Transverse colon (tissue), 4 donors: ENCODE measurements around the gene C9orf40. TPM values are rescaled to one million over a fixed set of nuclear protein-coding genes. Genes with fewer than 3 reads are reported as not detected.

Experiments
- DNase-seq: peaks from one replicate; pipeline ENCODE4 v3.0.0-alpha.2; 2019
- H3K27ac ChIP-seq, 4 donors: fragments of 200-600 bp; sonication (generic); 2 replicates each; pipeline ENCODE4 v1.5.1; 2016 to 2018; ENCODE audit warnings: inconsistent platforms in 4 of 4
- H3K27me3 ChIP-seq: fragments of 200-600 bp; sonication (generic); 2 replicates; pipeline ENCODE4 v1.5.1; 2017; ENCODE audit warnings: inconsistent platforms
- H3K36me3 ChIP-seq, 4 donors: fragments of 200-600 bp; sonication (generic); 2 replicates each; pipeline ENCODE4 v1.5.1; 2017 to 2019; ENCODE audit warnings: inconsistent platforms in 4 of 4
- H3K4me1 ChIP-seq, 4 donors: fragments of 200-600 bp; sonication (generic); 2 replicates each; pipeline ENCODE4 v1.5.1; 2017 to 2020; ENCODE audit warnings: inconsistent platforms in 4 of 4
- H3K4me3 ChIP-seq, 4 donors: fragments of 200-600 bp; sonication (generic); 1 replicate in 1 of 4; 2 replicates in 3 of 4; pipeline versions ENCODE4 v1.5.1 to v1.6.1; 2017 to 2019; ENCODE audit warnings: inconsistent platforms in 4 of 4
- H3K9me3 ChIP-seq, 2 donors: fragments of 200-600 bp; sonication (generic); 2 replicates each; pipeline ENCODE4 v1.5.1; 2017 to 2019; ENCODE audit warnings: inconsistent platforms in 2 of 2
- EP300 ChIP-seq: sonication (generic); formaldehyde crosslinking; IDR thresholded peaks from one replicate; pipeline ENCODE4 v1.6.1; 2017; ENCODE audit warnings: antibody characterized with exemption, low read depth
- POLR2A ChIP-seq: fragments of 450-650 bp; IDR thresholded peaks from one replicate; pipeline ENCODE4 v1.6.1; 2016; ENCODE audit warnings: antibody characterized with exemption, mild to moderate bottlenecking, moderate library complexity
- POLR2AphosphoS5 ChIP-seq, 3 donors: sonication (generic); formaldehyde crosslinking; IDR thresholded peaks; one replicate each; pipeline ENCODE4 v1.6.1; 2016; ENCODE audit warnings: antibody characterized with exemption in 3 of 3
- WGBS, 2 donors: methylation state at CpG; one replicate each; pipeline ENCODE4 v1.1.5; 2018; ENCODE audit warnings: low coverage in 1 of 2; 5-methylcytosine and 5-hydroxymethylcytosine counted together
- in situ Hi-C, 4 donors: fragments of 200-750 bp; cut with MboI; loops; one replicate each; pipeline versions ENCODE4 v1.15.0 to v1.15.1; 2017; ENCODE audit warnings: low sequenced_read_pairs in 3 of 4, low pct_ligation_motif_present in 1 of 4, low pct_unique_long_range_greater_than_20kb in 1 of 4
- intact Hi-C: fragments of 100-400 bp; cut with DNase I; formaldehyde crosslinking; loops from one replicate; pipeline ENCODE4 v1.15.1; 2023; ENCODE audit warnings: low total_unique reads
- total RNA-seq, 4 donors: library from RNA; depleted of rRNA; stranded (reverse); fragments of >200 nt; gene quantifications; one replicate each; pipeline ENCODE4 v1.1.0, GENCODE V29; 2016
- TF ChIP-seq, protein P1 (sequence below), 5 experiments: fragments of 200-600 bp in 3 of 5; fragments of 450-650 bp in 2 of 5; sonication (generic) in 3 of 5; IDR thresholded peaks; 1 replicate in 2 of 5; 2 replicates in 3 of 5; pipeline ENCODE4 v1.5.1; 2016 to 2017; ENCODE audit warnings: antibody characterized with exemption in 5 of 5, inconsistent platforms in 3 of 5, mild to moderate bottlenecking in 2 of 5, moderate library complexity in 1 of 5

C9orf40 gene
- total RNA-seq, 4 donors from 2014 or later: 4.2 to 12.3 (median 10.6) TPM; not detected in 1

DNA sequence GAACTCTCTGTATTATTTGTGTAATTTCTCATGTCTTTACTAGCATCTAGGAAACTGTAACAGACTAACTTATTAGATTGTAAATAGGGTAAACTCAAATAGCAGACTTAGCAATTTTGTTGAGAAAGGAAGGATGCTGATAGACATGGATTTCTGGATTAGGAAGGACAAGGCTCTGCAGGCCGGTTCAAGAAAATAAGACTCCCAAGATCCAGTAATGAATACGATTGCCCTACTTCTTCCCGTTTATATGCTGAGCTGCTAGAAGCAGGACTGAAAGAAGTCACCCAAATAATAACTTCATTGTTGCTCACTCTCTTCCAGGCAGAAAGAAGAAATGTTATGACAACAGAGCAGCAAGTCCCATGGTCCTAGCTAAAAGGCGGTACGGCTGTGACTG lies 22.8 kb upstream of the C9orf40 start:
- WGBS, 2 donors: 98 to 100% methylated on average over 2 to 5 of the region's 5 CpGs
- Histone ChIP-seq H3K27me3 (no peaks in the 10 kb centered on the region), H3K27ac (no peak overlapping the region), H3K36me3 (peaks cover 0 to 3% (median 0%) of the 10 kb centered on the region in 4 donors), H3K9me3 (peaks cover 0 to 4% of the 10 kb centered on the region in 2 donors), H3K4me1 (no peaks in the 10 kb centered on the region), H3K4me3 (no peak overlapping the region)
- in situ Hi-C loops: no loop called here
- TF ChIP-seq POLR2AphosphoS5 (IDR thresholded peaks at IDR 0.05) (no peak), EP300 (no peak), POLR2A (no peak)
- TF ChIP-seq, protein P1, sequence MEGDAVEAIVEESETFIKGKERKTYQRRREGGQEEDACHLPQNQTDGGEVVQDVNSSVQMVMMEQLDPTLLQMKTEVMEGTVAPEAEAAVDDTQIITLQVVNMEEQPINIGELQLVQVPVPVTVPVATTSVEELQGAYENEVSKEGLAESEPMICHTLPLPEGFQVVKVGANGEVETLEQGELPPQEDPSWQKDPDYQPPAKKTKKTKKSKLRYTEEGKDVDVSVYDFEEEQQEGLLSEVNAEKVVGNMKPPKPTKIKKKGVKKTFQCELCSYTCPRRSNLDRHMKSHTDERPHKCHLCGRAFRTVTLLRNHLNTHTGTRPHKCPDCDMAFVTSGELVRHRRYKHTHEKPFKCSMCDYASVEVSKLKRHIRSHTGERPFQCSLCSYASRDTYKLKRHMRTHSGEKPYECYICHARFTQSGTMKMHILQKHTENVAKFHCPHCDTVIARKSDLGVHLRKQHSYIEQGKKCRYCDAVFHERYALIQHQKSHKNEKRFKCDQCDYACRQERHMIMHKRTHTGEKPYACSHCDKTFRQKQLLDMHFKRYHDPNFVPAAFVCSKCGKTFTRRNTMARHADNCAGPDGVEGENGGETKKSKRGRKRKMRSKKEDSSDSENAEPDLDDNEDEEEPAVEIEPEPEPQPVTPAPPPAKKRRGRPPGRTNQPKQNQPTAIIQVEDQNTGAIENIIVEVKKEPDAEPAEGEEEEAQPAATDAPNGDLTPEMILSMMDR (IDR thresholded peaks at IDR 0.05): no peak
- no peak for DNase-seq
- intact Hi-C loops: no loop called here

DNA sequence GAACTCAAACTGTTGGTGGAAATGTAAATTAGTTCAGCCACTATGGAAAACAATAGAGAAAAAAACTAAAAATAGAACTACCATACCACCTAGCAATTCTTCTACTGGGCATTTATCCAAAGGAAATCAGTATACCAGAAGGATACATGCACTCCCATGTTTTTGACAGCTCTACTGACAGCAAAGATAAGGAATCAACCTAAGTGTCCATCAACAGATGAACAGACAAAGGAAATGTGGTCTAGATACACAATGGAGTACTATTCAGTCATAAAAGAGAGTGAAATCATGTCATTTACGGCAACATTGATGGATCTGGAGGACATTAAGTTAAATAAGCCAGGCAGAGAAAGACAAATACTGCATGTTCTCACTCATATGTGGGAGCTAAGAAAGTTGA lies 21.8 kb upstream of the C9orf40 start:
- intact Hi-C loops (no loop called here), in situ Hi-C loops (no loop called here)
- TF ChIP-seq EP300: no peak
- Histone ChIP-seq H3K4me1 (no peaks in the 10 kb centered on the region), H3K4me3 (no peak overlapping the region), H3K27me3 (no peaks in the 10 kb centered on the region), H3K27ac (no peak overlapping the region), H3K36me3 (no peaks in the 10 kb centered on the region), H3K9me3 (peaks cover 0 to 4% of the 10 kb centered on the region in 2 donors)
- no peak for DNase-seq
- 91% methylated on average over 1 of the region's 1 CpG for WGBS, 2 donors

DNA sequence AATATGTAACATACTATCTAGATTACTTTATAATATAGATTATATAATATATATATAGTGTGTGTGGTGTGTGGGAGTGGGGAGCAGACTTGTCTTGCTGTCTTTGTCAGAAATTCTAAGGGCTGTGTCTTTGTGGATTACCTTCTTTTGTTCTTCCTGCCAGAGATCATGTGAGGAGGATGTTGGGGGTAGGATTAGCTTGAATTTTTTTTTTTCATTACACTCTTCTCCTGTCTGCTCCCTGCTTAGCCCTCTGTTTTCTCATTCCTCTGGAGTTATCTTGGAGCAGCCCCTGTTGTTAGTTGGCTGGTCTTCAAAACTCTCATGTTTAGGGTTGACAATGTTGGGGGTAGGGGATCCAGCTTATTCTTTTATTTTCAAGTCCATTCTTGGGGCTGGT lies 21.0 kb upstream of the C9orf40 start:
- TF ChIP-seq POLR2A (no peak), POLR2AphosphoS5 (IDR thresholded peaks at IDR 0.05) (no peak), EP300 (no peak)
- TF ChIP-seq, protein P1 (IDR thresholded peaks at IDR 0.05): no peak
- no peak overlapping the region for H3K27ac ChIP-seq
- no peaks in the 10 kb centered on the region for H3K4me1 ChIP-seq
- in situ Hi-C loops: no loop called here
- H3K4me3 ChIP-seq: no peak overlapping the region
- intact Hi-C loops: no loop called here
- H3K36me3 ChIP-seq: no peaks in the 10 kb centered on the region
- DNase-seq: no peak
- no peaks in the 10 kb centered on the region for H3K27me3 ChIP-seq
- H3K9me3 ChIP-seq: peaks cover 0 to 4% of the 10 kb centered on the region in 2 donors

DNA sequence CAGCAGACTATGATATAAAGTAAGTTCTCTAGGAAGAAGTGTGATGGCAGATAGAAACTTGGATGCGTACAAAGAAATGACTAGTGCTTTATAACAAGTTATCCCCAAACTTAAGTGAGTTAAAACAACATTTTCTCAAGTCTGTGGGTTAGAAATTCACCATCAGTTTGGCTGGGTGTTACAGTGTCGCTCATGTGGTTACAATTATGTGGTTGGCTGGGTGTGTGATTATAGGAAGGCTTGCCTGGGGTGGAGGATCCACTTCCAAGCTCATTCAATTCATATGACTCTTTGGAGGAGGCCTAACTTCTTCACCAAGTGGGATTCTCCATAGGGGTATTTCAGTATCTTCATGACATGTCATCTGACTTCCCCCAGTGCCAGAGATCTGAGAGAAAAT lies 10.3 kb upstream of the C9orf40 start:
- TF ChIP-seq POLR2AphosphoS5 (IDR thresholded peaks at IDR 0.05) (no peak), POLR2A (no peak), EP300 (no peak)
- TF ChIP-seq, protein P1 (IDR thresholded peaks at IDR 0.05): no peak
- no peaks in the 10 kb centered on the region for H3K27me3 ChIP-seq
- in situ Hi-C loops (no loop called here), intact Hi-C loops (no loop called here)
- no peaks in the 10 kb centered on the region for H3K36me3 ChIP-seq
- peaks cover 0 to 7% (median 2%) of the 10 kb centered on the region in 4 donors for H3K4me1 ChIP-seq
- H3K4me3 ChIP-seq: no peak overlapping the region
- WGBS, 2 donors: 98 to 100% methylated on average over 2 of the region's 2 CpGs
- peaks cover 0 to 3% of the 10 kb centered on the region in 2 donors for H3K9me3 ChIP-seq
- no peak overlapping the region for H3K27ac ChIP-seq
- no peak for DNase-seq

DNA sequence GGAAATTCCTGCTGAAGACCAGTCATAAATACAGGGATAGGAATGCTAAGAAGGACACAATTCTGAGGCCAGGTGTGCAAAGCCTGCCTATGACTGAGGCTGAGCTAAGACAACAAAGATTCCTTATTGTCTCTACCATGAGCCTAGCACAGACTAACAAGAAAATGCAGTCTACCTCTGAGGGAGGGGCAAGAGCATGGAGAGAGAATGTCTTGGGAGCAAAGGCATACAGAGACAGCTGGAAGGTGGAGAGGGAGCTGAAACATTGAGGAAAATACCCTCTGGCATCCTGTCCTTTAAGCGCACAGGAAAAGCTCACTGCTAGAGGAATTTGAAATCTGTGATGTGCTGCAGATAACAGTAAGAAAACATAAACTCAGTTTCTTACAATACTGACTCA lies 8.8 kb upstream of the C9orf40 start:
- DNase-seq: no peak
- Histone ChIP-seq H3K4me1 (peaks cover 0 to 7% (median 2%) of the 10 kb centered on the region in 4 donors), H3K27ac (no peak overlapping the region), H3K9me3 (peaks cover 0 to 3% of the 10 kb centered on the region in 2 donors), H3K36me3 (no peaks in the 10 kb centered on the region), H3K27me3 (no peaks in the 10 kb centered on the region), H3K4me3 (no peak overlapping the region)
- TF ChIP-seq, protein P1 (IDR thresholded peaks at IDR 0.05): no peak
- TF ChIP-seq POLR2A (no peak), POLR2AphosphoS5 (IDR thresholded peaks at IDR 0.05) (no peak), EP300 (no peak)
- in situ Hi-C loops: no loop called here
- WGBS, 2 donors: 88 to 100% methylated on average over 1 of the region's 1 CpG
- intact Hi-C loops: no loop called here
